Nephron progenitor cell (in vitro differentiated cells): Measurements from ENCODE around the gene MERTK.
"Not testable (repeated sequence)": the region's sequence is repeated elsewhere in the genome, so short reads cannot be mapped to it uniquely, and the experiment has no call there.

Experiments used
- DNase-seq: peaks from one replicate; pipeline ENCODE4 v3.0.0; 2021
- H3K27ac Mint-ChIP-seq: 2 replicates; pipeline ENCODE4 v1.8.0; 2021; ENCODE audit warnings: mild to moderate bottlenecking, moderate library complexity, mixed read lengths
- H3K27me3 Mint-ChIP-seq: 2 replicates; pipeline ENCODE4 v1.8.0; 2021; ENCODE audit warnings: mild to moderate bottlenecking, low read depth, mixed read lengths; ENCODE audit not compliant: poor library complexity
- H3K36me3 Mint-ChIP-seq: 2 replicates; pipeline ENCODE4 v1.8.0; 2021; ENCODE audit warnings: low read depth, mixed read lengths
- H3K4me1 Mint-ChIP-seq: 2 replicates; pipeline ENCODE4 v1.8.0; 2021; ENCODE audit warnings: mixed read lengths
- H3K4me3 Mint-ChIP-seq: 2 replicates; pipeline ENCODE4 v1.8.0; 2021; ENCODE audit warnings: mild to moderate bottlenecking, moderate library complexity, mixed read lengths
- H3K9me3 Mint-ChIP-seq: 2 replicates; pipeline ENCODE4 v1.8.0; 2021; ENCODE audit warnings: mild to moderate bottlenecking, moderate library complexity, mixed read lengths
- CTCF ChIP-seq: fragments of 200-600 bp; sonication (generic); IDR thresholded peaks from 2 replicates; pipeline ENCODE4 v1.5.0; 2021; ENCODE audit warnings: antibody characterized with exemption

MERTK gene

DNA sequence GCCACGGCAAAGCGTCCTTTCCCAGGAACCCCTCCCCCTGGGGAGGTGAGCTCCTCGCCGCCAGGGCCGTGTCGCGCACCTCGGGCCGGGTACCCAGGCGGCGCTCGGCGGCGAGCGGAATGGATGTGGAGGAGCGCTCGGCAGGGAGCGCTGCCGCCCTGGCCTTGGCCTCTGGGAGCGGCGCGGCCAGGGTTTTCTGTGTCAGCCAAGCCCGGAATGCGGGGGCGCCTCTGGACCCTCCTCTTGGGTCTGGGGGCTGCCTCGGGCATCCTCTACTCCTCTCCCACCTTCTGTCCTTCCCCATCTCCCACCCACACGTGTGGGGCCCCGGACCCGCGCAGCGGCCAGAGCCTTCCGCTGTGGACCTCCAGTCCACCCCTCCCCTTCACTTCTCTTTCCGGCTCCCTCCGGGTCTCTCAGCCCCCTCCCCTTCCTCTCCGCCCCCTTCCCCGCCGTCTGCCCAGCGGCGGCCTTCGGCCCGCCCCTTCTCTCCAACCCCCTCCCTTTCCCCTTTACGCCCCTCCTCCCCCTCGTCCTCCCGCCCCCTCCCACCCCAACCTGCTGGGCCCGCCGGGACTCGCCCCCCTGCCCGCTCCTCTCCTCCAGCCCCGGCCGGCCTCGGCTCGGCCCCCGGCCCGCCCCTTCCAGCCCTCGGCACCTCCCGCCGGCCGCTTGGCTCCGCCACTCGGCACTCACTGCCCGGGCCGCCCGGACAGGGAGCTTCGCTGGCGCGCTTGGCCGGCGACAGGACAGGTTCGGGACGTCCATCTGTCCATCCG, at the start of gene MERTK:
TSS of gene MERTK (plus strand) at position 684 of the 779 bp plus-strand sequence. CDS start 129 bp downstream, outside the sequence.
- Mint-ChIP-seq H3K27ac (peak within 1 kb of the TSS; percentile 79), H3K4me1 (peaks cover 21% of the 10 kb centered on the region), H3K9me3 (no peaks in the 10 kb centered on the region), H3K36me3 (no peaks in the 10 kb centered on the region), H3K27me3 (peaks cover 34% of the 10 kb centered on the region), H3K4me3 (peak within 1 kb of the TSS; percentile 91)
- DNase-seq, result peak; percentile 92
- peak; percentile 20 for TF ChIP-seq CTCF

- H3K36me3 Mint-ChIP-seq, result peaks cover 52% of the 10 kb centered on the region
- DNase-seq, result peak; percentile 44
- not testable (repeated sequence) for H3K27ac Mint-ChIP-seq, H3K27me3 Mint-ChIP-seq, H3K4me1 Mint-ChIP-seq, H3K4me3 Mint-ChIP-seq, H3K9me3 Mint-ChIP-seq
- TF ChIP-seq CTCF, result peak; percentile 36
Observed at GRCh38 chr2:111850646-111851045, 47.8 kb upstream of the MERTK start.

GRCh38 chr2:111852544-111852943, 45.9 kb upstream of the MERTK start:
- peaks cover 57% of the 10 kb centered on the region for H3K36me3 Mint-ChIP-seq
- not testable (repeated sequence) for H3K4me3 Mint-ChIP-seq, H3K9me3 Mint-ChIP-seq, H3K4me1 Mint-ChIP-seq, H3K27ac Mint-ChIP-seq, H3K27me3 Mint-ChIP-seq, DNase-seq

DNA sequence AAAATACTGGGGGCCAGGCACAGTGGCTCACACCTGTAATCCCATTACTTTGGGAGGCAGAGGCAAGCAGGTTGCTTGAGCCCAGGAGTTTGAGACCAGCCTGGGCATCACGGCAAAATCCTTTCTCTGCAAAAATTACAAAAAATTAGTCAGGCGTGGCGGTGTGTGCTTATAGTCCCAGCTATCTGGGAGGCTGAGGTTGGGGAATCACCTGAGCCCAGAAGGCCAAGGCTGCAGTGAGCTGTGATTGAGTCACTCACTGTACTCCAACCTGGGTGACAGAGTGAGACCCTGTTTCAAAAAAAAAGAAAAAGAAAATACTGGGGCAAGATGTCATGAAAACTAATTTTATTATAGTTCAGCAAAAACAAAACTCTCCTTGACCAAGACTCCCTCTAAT, 38.4 kb upstream of the MERTK start:
- peaks cover 46% of the 10 kb centered on the region for H3K36me3 Mint-ChIP-seq
- not testable (repeated sequence) for H3K4me1 Mint-ChIP-seq, H3K27me3 Mint-ChIP-seq, H3K27ac Mint-ChIP-seq, H3K4me3 Mint-ChIP-seq, H3K9me3 Mint-ChIP-seq, DNase-seq

GRCh38 chr2:111865124-111865523, 33.3 kb upstream of the MERTK start:
- not testable (repeated sequence) for H3K27me3 Mint-ChIP-seq, DNase-seq, H3K9me3 Mint-ChIP-seq, H3K27ac Mint-ChIP-seq, H3K4me3 Mint-ChIP-seq, H3K4me1 Mint-ChIP-seq
- peaks cover 49% of the 10 kb centered on the region for H3K36me3 Mint-ChIP-seq

DNA sequence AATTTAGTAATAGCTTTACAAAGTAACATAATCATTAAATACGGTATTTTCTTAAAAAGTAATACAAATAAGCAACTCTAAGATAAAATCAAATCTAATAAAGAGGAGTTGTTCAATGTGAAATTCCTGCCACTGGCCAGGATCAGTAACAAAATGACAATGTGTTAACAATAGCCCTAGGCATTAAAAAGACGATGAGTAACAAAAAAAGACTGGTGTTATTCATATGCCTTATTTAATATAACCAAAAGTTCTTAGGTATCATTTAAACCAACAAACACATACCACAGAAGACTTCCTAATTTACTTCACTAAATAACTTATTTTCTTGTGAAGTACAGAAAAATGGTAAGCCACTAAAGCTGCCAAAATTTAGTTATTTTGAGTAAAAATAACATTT, 25.6 kb upstream of the MERTK start:
- not testable (repeated sequence) for H3K9me3 Mint-ChIP-seq, H3K27ac Mint-ChIP-seq, DNase-seq, H3K4me3 Mint-ChIP-seq, H3K4me1 Mint-ChIP-seq, H3K27me3 Mint-ChIP-seq
- H3K36me3 Mint-ChIP-seq, result peaks cover 53% of the 10 kb centered on the region

DNA sequence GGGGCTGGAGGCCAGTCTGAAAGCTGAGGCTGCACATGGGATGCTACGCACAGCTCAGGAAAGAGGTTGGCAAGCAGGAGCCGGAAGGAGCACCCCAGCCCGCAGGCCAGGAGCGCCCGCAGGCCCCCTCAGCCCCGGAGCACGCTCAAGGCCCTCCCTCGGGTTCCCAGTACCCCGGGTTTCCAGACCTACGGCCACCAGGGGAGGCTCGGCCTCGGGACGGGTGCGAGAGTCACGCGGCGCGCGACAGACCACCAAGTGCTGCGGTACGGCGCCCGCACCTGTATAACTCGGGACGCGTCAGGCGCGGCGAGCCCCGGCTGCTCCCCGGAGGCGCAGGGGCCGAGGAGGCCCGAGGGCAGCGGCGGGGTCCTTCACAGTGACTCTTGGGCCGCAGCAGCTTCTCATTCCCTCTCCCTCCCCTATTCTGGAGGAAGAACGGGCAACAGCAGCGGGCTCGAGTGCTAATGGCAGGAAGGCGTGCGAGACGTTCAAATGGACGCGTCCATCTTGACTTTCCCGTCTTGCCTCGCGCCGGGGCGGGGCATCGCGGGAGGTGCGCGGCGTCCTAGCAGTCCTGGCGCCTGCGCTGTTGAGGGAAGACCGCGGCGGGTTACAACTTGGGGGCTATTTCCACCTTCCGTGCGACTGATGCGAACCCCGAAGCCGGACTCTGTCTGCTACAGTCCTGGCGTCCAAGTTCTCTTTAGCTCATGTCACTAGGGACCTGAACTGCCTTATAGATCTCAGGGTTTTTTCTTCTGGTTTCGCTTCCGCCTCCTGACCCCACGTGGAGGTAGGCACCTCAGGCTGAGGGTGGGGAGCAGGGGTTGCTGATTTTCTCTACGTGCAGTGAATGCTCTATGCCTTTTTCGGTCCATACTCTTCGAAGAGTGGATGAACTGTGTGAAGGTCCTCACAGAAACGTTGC, 14.5 kb upstream of the MERTK start, which contains the start of gene ANAPC1:
TSS of gene ANAPC1 (minus strand) at position 533 of the 931 bp plus-strand sequence. CDS start 3,368 bp downstream, outside the sequence.
- peaks cover 20% of the 10 kb centered on the region for H3K4me1 Mint-ChIP-seq
- no peaks in the 10 kb centered on the region for H3K27me3 Mint-ChIP-seq
- peak within 1 kb of the TSS; percentile 99 for H3K4me3 Mint-ChIP-seq
- H3K36me3 Mint-ChIP-seq, result peaks cover 6% of the 10 kb centered on the region
- peak; percentile 88 for DNase-seq
- no peak for TF ChIP-seq CTCF
- no peaks in the 10 kb centered on the region for H3K9me3 Mint-ChIP-seq
- H3K27ac Mint-ChIP-seq, result peak within 1 kb of the TSS; percentile 98
